GM21360 (cell line): ENCODE data around the gene LRMDA.

Experiments
- ATAC-seq: cut with Tn5 transposase; IDR thresholded peaks from one replicate; pipeline ENCODE4 v1.9.1; 2021; ENCODE audit warnings: mild to moderate bottlenecking, moderate library complexity; ENCODE audit not compliant: unreplicated experiment

LRMDA gene

DNA sequence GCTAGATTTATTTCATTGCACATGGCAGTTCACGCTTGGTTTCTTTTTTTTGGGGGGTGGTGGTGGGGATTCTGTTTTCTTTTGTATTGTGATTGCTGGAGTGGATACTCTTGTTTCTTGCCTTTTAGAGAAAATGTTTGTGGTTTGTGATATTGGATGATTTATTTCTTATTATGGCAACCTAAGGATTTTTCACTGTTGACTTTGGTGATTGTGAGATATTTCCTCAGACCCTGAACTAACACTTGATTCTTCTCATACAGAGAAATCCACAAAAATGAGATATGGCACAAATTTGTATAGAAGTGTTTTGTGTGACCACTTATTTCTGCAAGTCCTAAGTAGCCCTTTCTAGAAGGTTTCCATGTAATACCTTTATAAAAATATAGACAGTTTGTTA lies 871.1 kb downstream of the LRMDA start:
- ATAC-seq, result no peak

DNA sequence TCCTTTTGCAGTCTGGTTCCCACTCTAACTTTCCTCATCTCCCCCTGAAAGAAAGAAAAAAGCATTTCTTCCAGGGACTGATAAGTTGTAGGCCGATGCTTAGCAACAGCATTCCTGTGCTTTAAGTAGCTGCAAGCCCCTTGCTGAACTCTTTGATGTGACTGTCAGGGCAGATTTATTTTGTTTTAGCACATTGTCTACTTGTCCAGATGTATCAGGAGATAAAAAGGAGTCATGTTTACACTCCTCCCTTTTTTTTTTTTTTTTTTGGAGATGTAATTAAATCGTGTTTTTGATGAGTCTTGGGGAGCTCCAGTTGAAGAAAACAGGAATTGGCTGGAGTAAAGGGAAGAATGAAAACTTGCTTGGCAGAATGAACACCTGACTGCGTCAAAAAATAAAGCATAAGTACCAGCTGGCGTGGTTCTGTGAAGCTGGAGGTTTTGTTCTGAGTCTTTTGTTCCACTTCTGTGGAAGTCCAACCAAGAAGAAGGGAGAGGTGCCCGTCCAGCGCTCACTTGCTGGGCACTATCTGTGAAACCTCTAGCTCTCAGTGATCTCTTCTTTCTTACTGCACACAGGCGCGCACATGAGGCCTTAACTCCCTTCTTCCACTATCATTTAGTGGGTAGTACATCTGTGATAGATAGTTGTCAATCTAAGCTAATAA lies 871.7 kb downstream of the LRMDA start:
- no peak for ATAC-seq

DNA sequence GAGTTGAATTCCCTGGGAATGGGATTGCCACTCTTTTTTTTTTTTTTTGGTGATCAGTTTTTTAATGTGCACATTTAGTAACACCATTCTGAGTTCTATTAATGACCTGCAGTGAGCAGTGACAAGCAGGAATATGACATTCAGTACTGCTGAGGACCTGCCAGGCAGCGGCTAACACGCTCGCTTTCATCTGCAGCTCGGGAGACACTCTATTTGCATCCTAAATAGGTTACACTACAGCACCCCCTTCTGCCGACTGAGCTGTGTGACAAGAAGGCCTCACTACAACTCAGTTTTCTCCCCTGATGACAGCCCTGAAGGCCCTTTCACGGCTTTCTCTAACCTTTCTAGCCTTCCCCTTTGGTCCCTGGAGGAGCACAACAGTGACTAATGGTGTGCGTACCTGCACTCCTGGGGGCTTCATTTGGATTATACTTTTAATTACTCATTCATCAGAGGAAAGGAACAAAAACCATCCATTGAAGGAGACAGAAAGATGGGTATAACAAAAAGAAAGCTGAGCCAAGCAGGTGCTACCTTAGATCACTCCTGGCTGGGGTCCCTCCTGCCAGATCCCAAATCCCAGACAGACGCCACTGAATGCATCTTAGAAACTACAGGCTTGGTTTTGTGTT lies 872.4 kb downstream of the LRMDA start:
- ATAC-seq, result peak; percentile 72

DNA sequence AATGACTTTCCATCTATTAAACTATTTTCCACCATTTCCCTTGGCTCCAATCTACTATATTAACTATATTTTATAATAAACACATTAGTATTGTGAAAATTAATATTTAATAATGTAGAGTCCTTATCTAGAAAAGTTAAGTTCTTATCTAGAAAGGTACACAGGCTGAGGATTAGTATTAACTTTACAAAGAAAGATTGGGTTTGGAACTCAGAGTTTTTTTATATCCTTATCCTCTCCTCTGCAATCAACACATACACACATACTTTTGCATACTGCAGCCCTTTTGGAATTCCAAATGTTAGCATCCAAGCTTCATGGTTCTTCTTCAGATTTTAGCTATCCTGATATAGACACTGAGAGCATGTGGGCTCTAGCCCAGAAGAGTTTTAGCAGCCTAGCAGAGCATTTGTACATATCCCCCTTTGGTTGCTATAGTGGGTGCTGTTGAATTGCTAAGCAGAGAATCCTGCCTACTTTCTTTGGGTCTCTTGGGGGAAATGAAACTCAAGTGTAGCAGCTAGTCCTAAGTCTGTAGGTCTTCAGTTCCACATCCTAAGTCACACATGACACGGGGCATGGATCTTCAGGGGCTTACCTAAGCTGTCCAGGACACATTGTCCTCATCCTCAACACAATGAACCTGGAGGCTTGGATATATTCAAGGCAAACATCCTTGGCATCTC lies 874.6 kb downstream of the LRMDA start:
- no peak for ATAC-seq

DNA sequence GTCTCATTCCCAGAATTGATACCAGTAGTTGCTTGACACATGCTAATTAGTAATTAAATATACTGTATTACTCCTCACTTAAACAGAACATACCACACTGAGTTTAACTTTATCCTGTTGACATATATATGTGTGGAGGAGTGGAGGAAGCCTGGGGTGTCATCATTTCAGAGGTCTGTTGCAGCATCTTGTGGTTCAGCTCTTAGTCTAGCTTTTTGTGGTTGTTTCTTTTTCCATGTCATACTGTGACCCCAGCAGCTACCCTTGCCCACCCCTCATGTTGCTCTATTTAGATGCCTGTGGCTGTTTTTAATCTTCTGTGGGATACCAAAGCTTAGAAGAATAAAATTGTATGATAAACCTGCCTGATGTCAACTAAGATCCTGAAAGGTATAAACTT lies 875.4 kb downstream of the LRMDA start:
- ATAC-seq, result no peak

DNA sequence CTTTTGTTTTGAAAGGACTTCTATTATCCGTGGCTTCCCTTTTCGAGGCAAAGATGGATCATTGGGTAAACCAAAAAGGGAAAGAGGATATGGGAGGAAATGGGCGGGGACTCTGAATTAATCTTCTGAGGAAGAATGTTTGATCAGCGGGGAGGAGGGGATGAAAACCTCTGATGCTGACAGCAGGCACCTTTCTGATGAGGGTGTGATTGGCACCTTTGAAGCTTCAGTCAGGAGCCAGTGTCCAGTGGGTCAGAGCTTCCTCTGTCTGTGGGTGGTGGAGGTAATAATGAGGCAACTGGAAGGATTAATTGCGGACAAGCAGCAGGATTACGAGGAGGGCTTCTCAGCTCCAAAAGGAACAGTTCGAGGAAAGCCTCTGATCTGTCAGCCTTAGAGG lies 877.6 kb downstream of the LRMDA start:
- no peak for ATAC-seq

DNA sequence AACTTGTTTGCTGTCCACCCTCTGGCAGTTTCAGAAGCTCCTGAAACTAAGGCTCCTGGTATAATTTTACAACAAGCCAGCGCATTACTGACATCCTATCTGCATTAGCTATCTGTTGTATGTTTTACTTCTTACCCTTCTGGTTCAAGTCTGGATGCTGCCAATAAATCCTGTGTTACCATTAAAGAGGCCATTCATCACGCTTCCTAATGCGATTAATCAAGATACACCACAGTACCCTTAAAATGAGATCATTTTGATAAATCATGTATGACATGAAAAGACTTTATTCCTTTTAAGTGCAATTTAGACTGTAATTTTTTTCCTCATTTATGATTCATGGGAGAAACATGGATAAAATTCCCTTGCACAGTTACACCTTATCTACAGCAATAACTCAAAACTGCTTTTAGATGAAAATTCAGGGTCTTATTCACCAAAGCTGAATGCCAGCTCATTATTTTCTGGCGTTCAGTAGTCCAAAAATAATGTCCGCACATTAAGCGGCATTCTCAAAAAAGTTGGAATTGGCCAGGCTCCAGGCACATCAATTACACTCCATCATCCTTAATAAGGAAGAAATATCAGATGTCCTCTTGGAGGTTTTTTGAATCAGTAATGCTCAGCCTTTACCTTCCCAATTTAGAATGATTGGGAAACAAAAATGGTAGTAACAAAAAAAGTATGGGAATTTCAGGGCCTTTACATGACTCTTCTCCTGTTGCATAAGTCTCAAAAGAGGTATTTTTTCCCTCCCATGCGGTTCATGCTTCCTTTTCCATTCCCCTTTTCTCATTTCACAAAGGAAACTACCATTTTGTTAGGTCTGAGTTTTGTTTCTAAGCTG lies 878.5 kb downstream of the LRMDA start:
- no peak for ATAC-seq

DNA sequence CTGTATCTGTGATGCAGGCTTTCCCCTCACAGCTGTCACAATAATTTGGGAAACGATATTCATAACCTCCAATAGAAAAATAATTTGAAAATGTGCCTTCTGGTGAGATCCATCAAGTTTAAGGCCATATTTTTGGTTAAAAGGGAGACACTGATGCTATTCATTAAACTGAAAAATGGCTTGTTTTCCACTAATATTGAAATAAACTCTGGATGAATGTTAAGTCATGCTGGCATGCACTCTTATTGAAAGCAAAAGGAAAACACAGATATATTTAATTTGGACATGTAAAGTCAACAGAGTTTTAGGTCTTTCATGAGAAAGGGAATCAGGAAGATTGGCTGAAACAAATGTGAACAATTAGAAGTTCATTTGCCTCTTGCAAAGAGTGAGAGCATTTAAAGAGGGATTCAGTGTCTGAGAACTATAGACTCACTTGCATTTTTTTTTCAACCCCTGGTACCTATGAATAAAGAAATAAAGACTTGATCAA lies 879.2 kb downstream of the LRMDA start:
- no peak for ATAC-seq

DNA sequence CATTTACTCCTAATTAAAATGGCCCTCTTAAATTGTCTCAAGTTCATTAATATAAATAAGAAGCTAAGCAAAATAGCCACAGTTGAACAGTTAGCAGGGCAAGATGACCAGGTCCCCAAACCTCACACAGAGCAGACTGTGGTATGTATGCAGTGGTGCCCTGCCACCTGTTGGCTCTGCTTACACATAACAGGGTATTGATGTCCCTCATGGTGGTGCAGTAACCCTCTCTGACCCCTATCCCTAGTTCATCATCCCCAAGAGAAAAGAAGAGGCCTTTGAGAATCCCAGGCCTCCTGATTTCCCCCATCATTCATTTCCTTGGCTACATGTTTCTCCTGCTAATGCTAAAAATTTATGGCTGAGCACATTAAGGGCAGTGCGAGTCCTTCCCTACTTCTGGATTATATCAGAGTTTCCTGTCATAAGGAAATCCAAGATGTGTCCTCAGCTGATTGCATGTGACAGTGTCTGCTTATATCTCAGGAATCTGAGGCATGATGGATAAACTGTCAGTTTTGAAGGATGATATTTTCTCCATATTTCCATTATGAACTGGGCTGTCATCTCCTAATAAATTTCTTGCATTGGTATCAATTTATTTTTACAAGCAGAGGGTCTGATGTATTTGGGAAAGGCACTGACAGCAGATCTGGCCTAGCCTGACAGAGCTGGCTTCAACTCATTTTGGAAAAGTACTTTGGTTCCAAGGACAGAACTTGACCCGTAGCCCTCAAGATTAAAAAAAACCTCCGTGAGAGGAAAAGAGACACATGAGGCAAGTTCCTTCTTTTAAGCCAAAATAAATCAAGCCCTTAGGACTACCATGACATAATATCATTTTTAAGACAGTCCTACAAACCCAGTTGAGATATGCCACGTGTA lies 880.6 kb downstream of the LRMDA start:
- no peak for ATAC-seq

DNA sequence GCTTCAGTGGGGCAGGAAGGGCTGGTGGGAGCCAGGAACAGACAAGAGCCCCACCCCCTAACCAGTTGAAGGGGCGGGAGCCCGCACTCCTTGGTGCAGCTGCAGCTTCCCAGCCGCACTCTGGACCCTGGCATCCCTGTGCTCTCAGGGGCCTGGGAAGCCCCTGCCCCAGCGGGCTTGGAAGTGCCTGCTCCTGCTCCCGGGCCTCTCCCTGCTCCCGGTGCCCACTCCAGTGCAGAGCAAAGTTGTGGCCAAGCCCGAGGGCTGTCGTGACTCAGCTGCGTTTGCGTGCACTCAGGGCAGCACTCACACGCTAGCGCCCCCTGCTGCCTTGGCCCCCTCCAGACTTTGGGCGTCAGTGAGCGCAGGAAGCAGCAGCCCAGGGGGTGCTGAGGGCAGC lies 883.8 kb downstream of the LRMDA start:
- ATAC-seq, result no peak

DNA sequence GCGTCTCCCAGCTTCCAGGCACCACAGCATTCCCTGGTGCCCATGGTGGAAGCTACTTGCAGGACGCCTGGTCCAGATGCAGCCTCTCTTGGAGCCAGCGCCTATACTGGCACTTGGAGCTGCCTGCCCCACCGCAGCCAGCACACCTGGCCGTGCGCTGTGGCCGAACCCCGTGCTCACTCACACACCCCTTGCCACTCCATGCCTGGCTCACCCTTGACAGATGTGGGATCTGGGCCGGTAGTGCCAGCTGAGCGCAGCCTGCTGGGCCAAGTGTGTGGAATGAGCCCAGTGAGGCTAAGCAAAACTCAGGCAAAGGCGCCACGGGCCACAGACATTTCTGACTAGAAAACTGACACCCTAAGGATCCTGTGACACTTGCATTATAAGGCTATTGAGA lies 884.8 kb downstream of the LRMDA start:
- ATAC-seq, result no peak

DNA sequence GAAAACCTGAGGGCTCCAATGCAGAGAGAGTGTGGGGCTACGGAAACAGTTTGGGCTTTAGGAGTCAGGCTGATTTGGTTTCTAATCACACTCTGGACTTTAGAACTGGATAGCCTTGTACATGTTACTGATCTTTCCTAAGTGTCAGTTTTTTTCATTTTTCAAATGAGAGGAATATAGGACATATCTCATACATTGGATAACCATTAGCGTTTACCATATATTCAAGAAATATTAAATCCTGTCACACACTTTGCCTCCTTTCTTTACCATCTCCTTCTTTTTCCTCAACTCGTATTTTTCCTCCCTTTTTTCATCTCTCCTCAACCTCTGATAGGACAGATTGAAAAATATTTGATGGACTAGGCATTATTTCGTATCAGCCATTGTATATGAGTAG lies 885.7 kb downstream of the LRMDA start:
- no peak for ATAC-seq

DNA sequence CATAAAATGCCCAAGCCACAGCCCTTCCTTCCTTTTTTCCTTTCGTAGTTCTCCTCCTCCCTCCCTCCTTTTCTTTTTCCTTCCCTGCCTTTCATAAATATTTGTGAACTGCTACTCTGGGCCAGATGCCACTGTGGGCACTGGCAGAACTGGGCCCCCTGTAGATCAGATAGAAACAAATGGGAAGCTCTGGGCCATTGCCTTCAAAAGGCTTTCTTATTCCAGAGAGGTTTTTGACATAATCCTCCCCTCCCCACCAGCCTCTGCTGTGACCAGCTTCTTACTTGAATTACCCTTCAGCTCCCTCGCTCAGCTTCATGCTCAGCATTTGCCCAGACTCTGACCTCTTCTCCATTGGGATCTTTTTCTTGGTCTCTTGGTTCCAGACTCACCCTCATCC lies 886.8 kb downstream of the LRMDA start:
- no peak for ATAC-seq

DNA sequence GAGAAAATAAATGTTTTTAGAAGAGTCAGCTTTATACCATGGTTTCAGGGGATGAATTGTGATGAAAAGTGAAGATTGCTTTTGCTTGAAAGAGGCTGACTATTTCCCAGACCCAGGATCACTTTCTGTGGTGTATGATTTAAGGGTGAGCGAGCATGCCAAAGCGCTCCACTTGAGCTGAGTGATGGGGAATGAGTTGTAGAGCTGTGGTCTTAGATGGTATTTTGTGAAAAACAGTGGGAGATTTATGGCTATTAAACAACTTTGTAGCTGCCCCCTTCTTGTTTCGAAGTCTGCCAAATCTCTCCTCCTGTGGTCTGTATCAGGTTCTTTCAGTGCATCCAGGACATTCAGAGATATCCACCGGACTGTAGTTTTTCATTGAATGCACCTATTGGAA lies 888.2 kb downstream of the LRMDA start:
- ATAC-seq, result no peak

DNA sequence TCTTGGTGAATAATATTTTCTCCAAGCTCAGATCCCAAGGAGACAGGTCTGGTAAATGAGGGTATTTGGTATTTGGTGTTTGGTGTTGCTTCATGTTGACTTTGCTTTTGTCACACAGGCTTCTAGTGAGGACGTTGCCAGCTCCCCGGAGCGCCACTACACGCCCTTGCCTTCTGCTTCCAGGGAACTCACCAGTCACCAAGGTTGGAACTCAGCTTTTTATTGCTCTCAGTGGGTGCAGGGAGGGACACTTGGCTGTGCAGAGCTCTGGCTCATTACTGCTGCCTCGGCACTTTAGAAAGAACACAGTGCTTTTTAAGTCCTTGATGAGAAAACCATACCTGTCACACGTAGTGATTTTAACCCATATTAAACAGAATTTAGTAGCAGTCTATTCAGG lies 892.9 kb downstream of the LRMDA start:
- no peak for ATAC-seq

DNA sequence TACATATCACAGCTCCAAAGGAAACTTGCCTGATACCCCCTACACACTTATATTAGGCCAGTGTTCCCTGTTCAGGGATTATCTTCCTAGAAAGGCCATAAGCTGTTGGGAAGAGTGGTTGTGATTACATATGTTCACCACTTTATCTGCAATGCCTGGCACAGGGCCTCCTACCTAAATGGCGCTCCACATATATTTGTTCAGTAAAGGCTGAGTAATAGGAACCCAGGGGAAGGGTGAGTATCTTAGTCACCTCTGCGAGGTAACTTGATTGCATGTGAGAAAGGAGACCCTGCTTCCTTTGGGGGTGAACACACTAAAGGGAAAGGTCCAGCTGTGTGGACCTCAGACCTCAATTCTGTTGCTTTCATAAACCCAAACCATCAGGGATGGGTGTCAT lies 896.0 kb downstream of the LRMDA start:
- no peak for ATAC-seq

DNA sequence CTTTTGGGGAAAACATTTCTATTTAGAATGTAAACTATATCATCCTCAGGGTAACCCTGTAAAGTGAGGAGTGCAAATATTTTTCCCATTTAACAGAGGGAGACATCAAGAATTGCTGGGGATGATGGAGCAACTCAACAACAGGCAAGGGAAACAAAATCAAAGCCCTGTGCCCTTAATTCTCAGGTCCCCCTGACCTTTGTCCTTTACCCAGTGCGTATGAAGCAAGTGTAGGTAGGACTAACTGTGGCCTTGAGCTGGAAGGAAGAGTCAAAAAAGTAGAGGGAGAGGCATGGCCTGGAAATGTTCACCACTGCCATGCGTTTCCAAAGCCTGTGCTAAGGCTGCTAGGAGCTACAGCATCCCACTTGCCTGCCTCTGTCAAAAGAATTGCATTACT lies 896.9 kb downstream of the LRMDA start:
- ATAC-seq, result no peak

DNA sequence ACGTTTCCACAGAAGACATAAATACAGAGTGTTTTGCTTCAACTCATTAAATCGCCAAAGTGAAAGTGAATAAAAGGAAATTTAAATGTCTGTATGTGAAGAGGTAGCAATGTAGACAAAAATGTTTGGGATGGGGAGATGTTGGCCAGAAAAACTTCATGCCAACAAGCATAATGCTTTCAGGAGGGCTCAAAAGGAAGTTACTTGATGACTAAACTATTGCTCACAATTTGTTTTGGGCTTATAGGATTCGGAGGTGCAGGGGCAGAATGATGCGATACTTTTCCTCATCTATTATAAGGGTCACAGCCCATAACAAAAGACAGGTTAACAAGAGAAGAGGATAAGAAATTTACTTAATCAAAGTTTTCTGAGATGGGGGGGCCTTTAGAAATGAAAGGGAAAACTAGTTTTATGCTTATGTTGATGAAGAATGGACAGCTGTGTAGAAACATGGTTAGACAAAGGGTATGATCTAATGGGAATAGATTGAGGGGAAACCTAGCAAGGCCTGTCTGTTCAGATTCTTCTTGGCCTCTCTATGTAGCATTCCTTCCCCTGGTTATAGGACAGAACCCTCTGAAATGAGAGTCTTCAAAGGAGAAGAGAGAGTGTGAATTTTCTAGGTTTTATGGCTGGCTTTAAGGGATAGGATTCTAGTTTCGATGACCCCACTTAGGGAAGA lies 898.6 kb downstream of the LRMDA start:
- ATAC-seq, result no peak

DNA sequence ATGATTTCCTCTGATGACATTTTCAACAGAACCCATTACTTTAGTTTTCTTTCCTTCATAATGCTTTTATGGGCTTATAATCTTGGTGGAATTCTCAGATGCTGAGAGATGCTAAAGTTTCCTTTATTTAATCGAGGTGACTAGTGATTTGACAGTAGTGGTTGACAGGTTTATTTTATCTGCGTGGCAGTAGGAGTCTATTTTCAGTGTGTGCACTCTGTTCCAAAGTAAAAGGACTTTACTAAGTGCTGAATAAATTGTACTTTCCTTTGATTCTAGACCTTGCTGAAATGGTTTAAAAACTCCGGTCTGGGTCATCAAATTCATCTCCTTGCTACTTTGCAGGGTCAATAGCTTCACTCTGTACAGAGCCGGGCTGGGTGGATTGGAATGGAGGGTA lies 900.3 kb downstream of the LRMDA start:
- ATAC-seq, result no peak

DNA sequence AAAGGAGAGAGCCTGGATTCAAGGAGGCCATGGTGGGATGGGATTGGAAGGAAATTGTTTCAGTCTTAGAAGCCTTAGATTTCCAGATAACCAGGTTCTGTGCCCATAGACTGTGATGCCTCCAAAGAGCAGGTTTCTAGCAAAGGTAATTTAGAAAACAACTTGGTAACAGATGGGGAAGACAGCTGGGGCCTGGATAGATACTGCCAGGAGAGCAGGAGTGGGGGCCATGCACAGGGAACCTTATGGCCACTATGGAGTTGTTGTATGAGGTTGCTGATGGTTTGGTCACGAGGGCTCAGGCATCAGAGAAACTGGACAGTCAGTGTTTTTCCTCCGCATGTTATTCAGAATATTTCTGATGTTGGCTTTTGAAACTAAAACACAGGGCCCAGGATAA lies 901.9 kb downstream of the LRMDA start:
- no peak for ATAC-seq
